Kidney (tissue), 14 donors: Measurements from ENCODE around the gene ANO10. TPM values are rescaled to one million over a fixed set of nuclear protein-coding genes. Genes with fewer than 3 reads are reported as not detected.

Source experiments
- DNase-seq, 5 donors: peaks; one replicate each; pipeline ENCODE4 v3.0.0-alpha.2; 2013 to 2020
- FAIRE-seq: peaks from 2 replicates; lab custom pipeline; 2012; peaks lifted over from hg19 to GRCh38; lab: Jason Lieb, UNC
- H3K27ac ChIP-seq, 2 donors: one replicate each; pipeline ENCODE4 v1.7.0; 2013; ENCODE audit warnings: low read depth in 2 of 2, low read length in 2 of 2, inconsistent platforms in 1 of 2
- H3K27me3 ChIP-seq: one replicate; pipeline ENCODE4 v1.7.1; 2013; ENCODE audit warnings: low read length, inconsistent platforms; ENCODE audit not compliant: control insufficient read depth, insufficient read depth
- H3K36me3 ChIP-seq, 3 donors: one replicate each; pipeline versions ENCODE4 v1.7.0 to v1.7.1; 2013; ENCODE audit warnings: low read length in 3 of 3, control low read depth in 1 of 3, inconsistent platforms in 1 of 3; ENCODE audit not compliant: insufficient read depth in 3 of 3, control insufficient read depth in 2 of 3
- H3K4me1 ChIP-seq, 3 donors: one replicate each; pipeline versions ENCODE4 v1.7.0 to v1.7.1; 2013; ENCODE audit warnings: low read length in 3 of 3, inconsistent platforms in 1 of 3, low read depth in 1 of 3; ENCODE audit not compliant: control insufficient read depth in 2 of 3, insufficient read depth in 2 of 3
- H3K4me3 ChIP-seq, 3 donors: one replicate each; pipeline versions ENCODE4 v1.7.0 to v1.8.1; 2013; ENCODE audit warnings: low read length in 3 of 3, control low read depth in 1 of 3, inconsistent platforms in 1 of 3
- H3K9ac ChIP-seq, 3 donors: one replicate each; pipeline versions ENCODE4 v1.7.0 to v1.7.1; 2013; ENCODE audit warnings: low read length in 3 of 3, control low read depth in 1 of 3, inconsistent platforms in 1 of 3
- H3K9me3 ChIP-seq, 3 donors: one replicate each; pipeline versions ENCODE4 v1.7.0 to v1.7.1; 2013; ENCODE audit warnings: low read length in 3 of 3, control low read depth in 1 of 3, inconsistent platforms in 1 of 3; ENCODE audit not compliant: control insufficient read depth in 2 of 3, insufficient read depth in 1 of 3
- intact Hi-C: fragments of 100-400 bp; cut with DNase I; formaldehyde crosslinking; loops from one replicate; pipeline ENCODE4 v1.11.1; 2022
- polyA plus RNA-seq: library from polyadenylated mRNA; stranded (reverse); fragments of 350-450 nt; fragmentation: Illumina TruSeq; extraction: RNeasy Lipid Tissue Mini Kit (QIAGEN cat#74804); gene quantifications from one replicate; pipeline ENCODE4 v1.2.3, GENCODE V29; 2014; ENCODE audit warnings: low read depth, low replicate concordance; ENCODE audit not compliant: insufficient read depth
- total RNA-seq: library from RNA; stranded (reverse); fragmentation: NEBNext Ultra II Directional; extraction: Animal tissue kit (Norgen Biotek cat#: 25700); gene quantifications from one replicate; pipeline ENCODE4 v1.2.1, GENCODE V29; 2021
- TF ChIP-seq, protein P1 (sequence below): IDR thresholded peaks from 3 replicates; pipeline ENCODE4 v1.5.1; 2012; ENCODE audit warnings: mild to moderate bottlenecking, moderate library complexity, borderline replicate concordance; ENCODE audit not compliant: insufficient read depth; ENCODE audit errors: extremely low read depth
- donor health status: control.
- donor health status: control.
- donor health status: control.
- donor health status: control.
- donor health status: control.
- donor health status: DM: yes; HTN: yes; CAD: no.
- donor health status: Normal renal cell carcinoma (clear cell type).

The ANO10 gene
- total and polyA plus RNA-seq, 2 donors from 2014 or later: 45.7 to 48.2 TPM

DNA sequence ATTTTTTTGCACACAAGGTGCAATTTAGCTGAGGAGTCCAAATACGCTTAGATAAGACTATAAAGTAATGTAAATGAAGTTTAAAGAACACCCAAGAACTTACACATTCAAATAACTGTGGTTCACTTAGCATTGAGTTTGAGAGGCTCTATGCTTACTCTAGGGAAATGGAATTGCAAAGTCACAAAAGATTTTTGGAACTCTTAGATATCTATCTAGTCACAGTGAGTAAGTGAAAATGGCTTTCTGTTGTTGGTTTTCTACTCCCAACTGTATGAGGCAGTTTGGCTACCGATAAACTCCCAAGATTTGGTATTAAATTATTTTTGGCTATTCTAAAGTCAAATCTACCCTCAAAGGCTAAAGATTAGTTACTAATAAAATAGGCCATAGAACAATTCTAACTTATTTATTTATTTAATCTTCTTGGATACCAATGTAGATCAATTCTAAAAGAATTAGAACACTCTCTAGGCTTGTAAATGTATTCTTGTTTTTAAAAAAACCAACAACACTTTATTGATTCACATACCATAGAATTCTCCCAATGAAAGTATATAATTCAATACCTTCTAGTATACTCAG lies 170.0 kb downstream of the ANO10 start:
- H3K4me3 ChIP-seq: no peak overlapping the region
- H3K27me3 ChIP-seq: no peaks in the 10 kb centered on the region
- no peaks in the 10 kb centered on the region for H3K36me3 ChIP-seq
- H3K4me1 ChIP-seq: peaks cover 0 to 3% (median 0%) of the 10 kb centered on the region in 3 donors
- H3K9me3 ChIP-seq: no peaks in the 10 kb centered on the region
- H3K9ac ChIP-seq: no peak overlapping the region
- TF ChIP-seq, protein P1, sequence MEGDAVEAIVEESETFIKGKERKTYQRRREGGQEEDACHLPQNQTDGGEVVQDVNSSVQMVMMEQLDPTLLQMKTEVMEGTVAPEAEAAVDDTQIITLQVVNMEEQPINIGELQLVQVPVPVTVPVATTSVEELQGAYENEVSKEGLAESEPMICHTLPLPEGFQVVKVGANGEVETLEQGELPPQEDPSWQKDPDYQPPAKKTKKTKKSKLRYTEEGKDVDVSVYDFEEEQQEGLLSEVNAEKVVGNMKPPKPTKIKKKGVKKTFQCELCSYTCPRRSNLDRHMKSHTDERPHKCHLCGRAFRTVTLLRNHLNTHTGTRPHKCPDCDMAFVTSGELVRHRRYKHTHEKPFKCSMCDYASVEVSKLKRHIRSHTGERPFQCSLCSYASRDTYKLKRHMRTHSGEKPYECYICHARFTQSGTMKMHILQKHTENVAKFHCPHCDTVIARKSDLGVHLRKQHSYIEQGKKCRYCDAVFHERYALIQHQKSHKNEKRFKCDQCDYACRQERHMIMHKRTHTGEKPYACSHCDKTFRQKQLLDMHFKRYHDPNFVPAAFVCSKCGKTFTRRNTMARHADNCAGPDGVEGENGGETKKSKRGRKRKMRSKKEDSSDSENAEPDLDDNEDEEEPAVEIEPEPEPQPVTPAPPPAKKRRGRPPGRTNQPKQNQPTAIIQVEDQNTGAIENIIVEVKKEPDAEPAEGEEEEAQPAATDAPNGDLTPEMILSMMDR: no peak
- FAIRE-seq: no peak
- intact Hi-C loops: no loop called here
- DNase-seq: no peak
- H3K27ac ChIP-seq: no peak overlapping the region

DNA sequence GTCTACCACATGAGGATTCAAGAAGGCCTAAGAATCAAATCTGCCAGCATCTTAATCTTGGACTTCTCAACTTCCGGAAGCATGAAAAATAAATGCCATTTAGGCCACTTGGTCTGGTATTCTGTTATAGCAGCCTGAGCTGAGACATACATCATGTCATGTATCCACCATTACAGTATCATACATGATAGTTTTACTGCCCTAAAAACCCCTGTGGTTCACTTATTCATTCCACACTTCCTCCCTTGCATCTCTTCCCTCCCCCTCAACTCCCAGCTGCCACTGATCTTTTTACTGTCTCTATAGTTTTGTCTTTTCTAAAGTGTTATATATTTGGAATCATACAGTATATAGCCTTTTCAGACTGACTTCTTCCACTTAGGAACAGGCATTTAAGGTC lies 173.7 kb downstream of the ANO10 start:
- no peak for DNase-seq
- Histone ChIP-seq H3K9me3 (no peaks in the 10 kb centered on the region), H3K27me3 (no peaks in the 10 kb centered on the region), H3K9ac (no peak overlapping the region), H3K36me3 (no peaks in the 10 kb centered on the region), H3K4me1 (no peaks in the 10 kb centered on the region), H3K27ac (no peak overlapping the region), H3K4me3 (no peak overlapping the region)
- TF ChIP-seq, protein P1: no peak
- intact Hi-C loops: no loop called here
- no peak for FAIRE-seq

DNA sequence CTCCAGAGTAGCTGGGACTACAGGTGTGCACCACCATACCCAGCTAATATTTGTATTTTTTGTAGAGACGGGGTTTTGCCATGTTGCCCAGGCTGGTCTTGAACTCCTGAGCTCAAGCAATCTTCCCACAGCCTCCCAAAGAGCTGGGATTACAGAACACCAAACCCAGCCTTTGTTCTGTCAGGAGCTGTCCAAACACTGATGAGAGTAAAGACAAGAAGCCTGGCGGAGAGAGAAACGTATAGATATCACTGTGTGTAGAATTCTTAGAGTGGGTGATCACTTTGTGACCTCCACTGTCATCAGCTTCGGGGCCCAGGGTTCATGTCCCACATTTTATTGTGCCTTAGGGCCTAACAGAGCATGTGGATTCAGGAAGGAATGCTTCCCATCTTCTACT lies 176.0 kb downstream of the ANO10 start:
- Histone ChIP-seq H3K9ac (no peak overlapping the region), H3K4me1 (no peaks in the 10 kb centered on the region), H3K36me3 (no peaks in the 10 kb centered on the region), H3K4me3 (no peak overlapping the region), H3K9me3 (no peaks in the 10 kb centered on the region), H3K27me3 (no peaks in the 10 kb centered on the region), H3K27ac (no peak overlapping the region)
- TF ChIP-seq, protein P1: no peak
- FAIRE-seq (no peak), DNase-seq (peak in 1 of 5 donors; percentile 6)
- intact Hi-C loops: no loop called here
